AG09309 (cell line): ENCODE results near the gene MOB1A.

Experiments used
- DNase-seq: peaks from one replicate; pipeline ENCODE4 v3.0.0-alpha.2; 2010; ENCODE audit warnings: low read depth
- H3K4me3 ChIP-seq: 2 replicates; pipeline ENCODE4 v1.5.1; 2011; ENCODE audit warnings: mild to moderate bottlenecking, low read depth, low read length, moderate library complexity; ENCODE audit not compliant: control insufficient read depth
- TF ChIP-seq, protein P1 (sequence below): IDR thresholded peaks from 2 replicates; pipeline ENCODE4 v1.5.1; 2011; ENCODE audit warnings: mild to moderate bottlenecking, low read depth, low read length, inconsistent platforms; ENCODE audit not compliant: insufficient read depth, control insufficient read depth; ENCODE audit errors: missing control alignments

MOB1A gene

DNA sequence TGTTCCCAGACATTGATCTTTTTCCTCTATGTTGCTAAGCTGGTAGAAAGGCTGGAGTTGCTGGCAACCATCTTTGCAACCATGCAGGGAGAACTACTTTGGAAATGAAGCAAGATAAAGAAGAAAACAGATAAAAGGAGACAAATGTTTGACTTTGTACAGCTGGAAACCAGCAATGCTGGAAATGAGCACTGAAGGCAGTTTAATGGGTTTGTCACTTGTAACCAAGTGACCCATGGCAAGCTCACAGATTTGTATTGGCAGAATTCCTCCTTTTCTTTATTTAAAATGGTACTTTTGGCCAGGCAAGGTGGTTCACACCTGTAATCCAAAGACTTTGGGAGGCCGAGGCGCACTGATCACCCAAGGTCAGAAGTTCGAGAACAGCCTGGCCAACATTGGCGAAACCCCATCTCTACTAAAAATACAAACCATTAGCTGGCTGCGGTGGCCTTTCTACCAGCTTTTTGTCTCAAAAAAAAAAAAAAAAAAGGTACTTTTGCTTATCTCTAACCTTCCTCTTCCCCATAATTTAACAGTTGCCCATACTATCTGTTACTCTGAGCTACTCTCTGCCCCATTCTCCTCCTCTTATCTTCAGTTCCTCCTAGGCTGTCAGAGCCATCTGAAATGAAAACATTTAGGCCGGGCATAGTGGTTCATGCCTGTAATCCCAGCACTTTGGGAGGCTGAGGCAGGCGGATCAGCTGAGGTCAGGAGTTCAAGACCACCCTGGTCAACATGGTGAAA lies 28.9 kb downstream of the MOB1A start:
- TF ChIP-seq, protein P1, sequence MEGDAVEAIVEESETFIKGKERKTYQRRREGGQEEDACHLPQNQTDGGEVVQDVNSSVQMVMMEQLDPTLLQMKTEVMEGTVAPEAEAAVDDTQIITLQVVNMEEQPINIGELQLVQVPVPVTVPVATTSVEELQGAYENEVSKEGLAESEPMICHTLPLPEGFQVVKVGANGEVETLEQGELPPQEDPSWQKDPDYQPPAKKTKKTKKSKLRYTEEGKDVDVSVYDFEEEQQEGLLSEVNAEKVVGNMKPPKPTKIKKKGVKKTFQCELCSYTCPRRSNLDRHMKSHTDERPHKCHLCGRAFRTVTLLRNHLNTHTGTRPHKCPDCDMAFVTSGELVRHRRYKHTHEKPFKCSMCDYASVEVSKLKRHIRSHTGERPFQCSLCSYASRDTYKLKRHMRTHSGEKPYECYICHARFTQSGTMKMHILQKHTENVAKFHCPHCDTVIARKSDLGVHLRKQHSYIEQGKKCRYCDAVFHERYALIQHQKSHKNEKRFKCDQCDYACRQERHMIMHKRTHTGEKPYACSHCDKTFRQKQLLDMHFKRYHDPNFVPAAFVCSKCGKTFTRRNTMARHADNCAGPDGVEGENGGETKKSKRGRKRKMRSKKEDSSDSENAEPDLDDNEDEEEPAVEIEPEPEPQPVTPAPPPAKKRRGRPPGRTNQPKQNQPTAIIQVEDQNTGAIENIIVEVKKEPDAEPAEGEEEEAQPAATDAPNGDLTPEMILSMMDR: no peak
- no peak for DNase-seq
- H3K4me3 ChIP-seq: no peak overlapping the region

DNA sequence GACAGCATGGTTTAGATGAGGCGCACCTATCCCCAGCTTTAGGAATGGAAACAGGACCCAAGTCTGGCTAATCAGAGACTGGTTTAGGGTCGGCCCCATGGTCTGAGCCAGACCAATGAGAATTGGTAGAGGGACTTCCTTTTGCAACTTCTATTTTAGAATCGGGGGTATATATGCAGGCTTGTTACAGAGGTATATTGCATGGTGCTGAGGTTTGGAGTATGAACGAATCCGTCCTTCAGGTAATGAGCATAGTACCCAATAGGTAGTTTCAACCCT lies 29.5 kb downstream of the MOB1A start:
- no peak overlapping the region for H3K4me3 ChIP-seq

DNA sequence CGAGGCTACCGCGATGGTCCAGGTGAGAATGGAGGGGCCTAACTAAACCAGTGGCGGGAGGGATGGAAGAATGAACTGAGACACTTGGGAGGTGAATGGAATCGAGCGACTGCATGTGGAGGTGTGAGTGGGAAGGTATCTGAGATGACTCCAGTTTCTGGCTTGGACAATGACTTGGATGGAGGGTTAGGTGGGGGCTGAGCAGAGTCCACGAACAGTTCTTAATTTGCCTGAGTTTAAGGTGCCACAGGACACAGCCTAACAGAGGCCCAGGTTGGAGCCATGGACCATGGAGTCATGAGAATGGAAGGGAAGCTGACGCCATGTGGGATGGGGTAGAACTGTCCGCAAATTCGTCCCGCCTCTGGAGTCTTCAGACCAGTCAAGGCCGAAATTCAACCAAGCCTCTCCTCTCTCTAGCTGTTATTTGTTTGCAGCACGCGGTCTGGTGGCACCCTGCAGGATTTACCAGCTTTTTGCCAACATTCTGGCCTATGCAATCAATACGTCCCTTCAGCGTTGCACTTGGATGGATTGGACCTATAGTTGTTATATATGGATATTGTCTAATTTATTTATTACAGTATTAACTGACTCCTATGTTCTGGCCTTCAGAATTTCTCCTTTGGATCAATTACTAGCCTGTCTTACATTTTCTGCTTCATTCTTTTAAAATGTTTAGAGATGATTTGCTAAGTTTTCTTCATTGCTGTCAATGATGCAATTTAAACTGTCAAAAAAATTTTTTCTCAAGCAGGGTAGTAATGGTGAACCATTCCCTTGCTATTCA lies 30.0 kb downstream of the MOB1A start:
- no peak for DNase-seq
- peak overlapping the region; percentile 79 for H3K4me3 ChIP-seq
- TF ChIP-seq, protein P1: no peak

More for the DNA sequence above, 29.5 kb downstream of the MOB1A start:
- TF ChIP-seq, protein P1: no peak
- no peak for DNase-seq

DNA sequence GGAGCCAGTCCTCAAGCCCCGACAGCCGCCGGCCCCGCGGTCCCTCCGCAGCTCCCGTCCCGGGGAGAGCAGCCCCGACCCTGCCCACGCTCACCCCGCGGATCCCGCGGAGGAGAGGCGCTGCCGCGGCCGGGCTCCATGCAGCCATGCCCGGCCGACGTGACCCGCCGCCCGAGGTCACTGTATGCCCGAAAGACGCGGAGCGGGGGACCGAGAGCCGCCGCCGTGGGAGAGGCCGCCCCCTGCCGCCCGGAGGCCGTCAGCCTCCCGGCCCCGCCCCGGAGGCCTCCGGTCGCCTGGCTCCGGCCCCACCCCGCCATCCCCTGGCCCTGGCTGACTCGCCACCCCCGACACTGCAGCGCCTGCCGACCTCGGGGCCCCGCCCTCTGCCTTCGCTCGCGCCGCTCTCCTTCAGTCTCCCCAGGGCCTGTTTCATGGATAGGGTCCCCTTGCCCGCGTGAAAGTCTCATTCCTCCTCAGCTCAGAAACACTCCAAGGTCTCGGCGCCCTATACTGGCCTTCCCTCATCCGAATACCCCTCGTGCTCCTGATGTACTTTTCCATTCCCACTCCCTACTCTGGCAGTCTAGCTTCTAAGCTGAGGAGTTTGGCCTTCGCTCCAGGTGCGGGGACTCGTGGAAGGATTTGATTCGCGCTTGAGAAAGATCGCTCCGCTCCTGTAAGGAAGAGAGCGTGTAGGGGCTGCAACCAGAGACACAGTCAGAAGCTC lies 30.8 kb downstream of the MOB1A start, which contains the start of gene BOLA3:
TSS of gene BOLA3 (minus strand) at position 186 of the 730 bp plus-strand sequence. CDS start at position 148, 38 bp downstream.
- DNase-seq: no peak
- TF ChIP-seq, protein P1: peak; percentile 42
- H3K4me3 ChIP-seq: peak within 1 kb of the TSS; percentile 79

DNA sequence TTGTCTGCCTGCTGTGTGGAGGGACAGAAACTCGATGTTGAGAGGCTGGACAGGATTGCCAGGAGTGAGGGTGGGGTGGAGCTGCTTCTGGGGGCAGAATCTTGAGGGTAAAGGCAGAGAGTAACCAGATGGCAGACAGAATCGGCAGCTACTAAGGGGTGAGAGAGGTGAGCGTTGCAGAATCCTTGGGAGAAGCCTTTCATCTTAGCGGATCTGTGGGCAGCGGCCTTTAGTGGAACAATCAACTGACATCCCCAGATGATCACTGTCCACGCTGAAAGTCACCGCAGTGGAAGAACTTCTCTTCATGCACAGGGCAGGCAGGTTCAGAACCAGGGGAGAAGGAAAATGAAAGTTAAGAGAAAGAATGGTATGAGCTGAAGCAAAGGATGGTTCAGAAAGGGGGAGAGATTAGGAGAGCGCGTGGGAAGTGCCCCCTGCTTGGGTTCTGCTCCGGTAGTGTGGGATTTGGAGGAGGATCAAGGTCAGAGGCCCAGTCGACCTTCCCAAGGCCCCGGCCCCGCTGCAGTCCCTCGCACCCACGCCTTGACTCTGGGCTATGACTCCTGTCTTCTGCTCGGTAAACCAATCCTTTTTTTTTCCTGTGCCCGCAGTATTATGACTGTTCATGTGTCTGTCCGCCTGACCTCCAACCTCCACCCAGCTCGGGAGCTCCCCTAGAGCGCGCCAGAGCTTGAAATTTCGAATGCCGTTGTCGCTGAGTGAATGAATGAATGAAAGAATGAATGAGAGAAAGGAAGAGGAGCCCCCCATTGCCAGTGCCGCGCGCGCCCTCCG lies 31.6 kb downstream of the MOB1A start:
- peak overlapping the region; percentile 79 for H3K4me3 ChIP-seq
- no peak for DNase-seq
- TF ChIP-seq, protein P1: no peak

DNA sequence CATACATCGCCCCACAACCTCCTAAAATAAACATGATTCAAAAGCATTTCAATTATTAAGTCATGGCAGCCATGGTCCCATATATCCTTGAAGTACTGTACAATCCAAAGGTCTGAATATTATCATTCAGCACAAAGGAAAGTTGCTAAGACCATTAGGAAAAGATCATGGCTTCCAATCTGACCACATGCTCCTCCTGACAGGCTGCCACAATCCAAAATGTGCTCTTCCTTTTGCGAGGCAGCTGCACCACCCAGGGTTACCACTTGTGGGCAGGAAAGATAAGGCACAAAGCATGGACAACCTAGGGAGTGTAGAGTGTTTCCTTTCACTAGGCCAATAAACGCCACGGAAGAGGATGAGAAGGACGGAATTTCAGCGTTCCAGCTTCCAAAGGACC lies 36.3 kb downstream of the MOB1A start:
- TF ChIP-seq, protein P1: no peak
- no peak for DNase-seq
- no peak overlapping the region for H3K4me3 ChIP-seq
